Fibroblast of gingiva (primary cell): ENCODE data around the gene FFAR2.

Experiments used
- DNase-seq: peaks from one replicate; pipeline ENCODE4 v3.0.0-alpha.2; 2011; ENCODE audit warnings: low read depth

FFAR2 gene

GRCh38 chr19:35487656-35488182 is 39.7 kb downstream of the FFAR2 start:
- DNase-seq = no peak

- no peak for DNase-seq
Measured at GRCh38 chr19:35488677-35489076, 40.6 kb downstream of the FFAR2 start.

GRCh38 chr19:35490364-35490763 is 42.3 kb downstream of the FFAR2 start, which contains the start of gene KRTDAP:
TSS of gene KRTDAP (minus strand) at chr19:35490464. CDS start at chr19:35490442, 22 bp downstream.
- DNase-seq = no peak

- no peak for DNase-seq
Measured at GRCh38 chr19:35491836-35492360, 43.8 kb downstream of the FFAR2 start.

DNA sequence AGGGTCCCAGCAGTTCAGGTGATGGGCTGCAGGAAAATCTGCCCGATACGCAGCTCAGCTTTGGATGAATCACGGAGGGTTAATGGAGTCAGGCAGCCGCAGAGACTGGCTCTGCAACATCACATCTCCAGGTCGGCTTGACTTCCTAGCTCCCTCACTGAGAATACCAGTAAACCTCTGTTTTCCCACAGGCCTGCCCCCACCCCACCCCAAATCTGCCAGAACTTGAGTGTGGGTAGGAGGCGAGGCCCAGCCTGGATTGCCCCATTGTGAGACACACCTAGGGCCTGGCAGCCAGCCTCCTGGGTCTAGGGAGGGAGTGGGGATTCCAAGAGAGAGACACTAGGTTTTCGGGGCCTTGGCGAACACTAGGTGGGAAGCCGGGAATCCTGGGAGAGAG is 45.9 kb downstream of the FFAR2 start:
- no peak for DNase-seq

DNA sequence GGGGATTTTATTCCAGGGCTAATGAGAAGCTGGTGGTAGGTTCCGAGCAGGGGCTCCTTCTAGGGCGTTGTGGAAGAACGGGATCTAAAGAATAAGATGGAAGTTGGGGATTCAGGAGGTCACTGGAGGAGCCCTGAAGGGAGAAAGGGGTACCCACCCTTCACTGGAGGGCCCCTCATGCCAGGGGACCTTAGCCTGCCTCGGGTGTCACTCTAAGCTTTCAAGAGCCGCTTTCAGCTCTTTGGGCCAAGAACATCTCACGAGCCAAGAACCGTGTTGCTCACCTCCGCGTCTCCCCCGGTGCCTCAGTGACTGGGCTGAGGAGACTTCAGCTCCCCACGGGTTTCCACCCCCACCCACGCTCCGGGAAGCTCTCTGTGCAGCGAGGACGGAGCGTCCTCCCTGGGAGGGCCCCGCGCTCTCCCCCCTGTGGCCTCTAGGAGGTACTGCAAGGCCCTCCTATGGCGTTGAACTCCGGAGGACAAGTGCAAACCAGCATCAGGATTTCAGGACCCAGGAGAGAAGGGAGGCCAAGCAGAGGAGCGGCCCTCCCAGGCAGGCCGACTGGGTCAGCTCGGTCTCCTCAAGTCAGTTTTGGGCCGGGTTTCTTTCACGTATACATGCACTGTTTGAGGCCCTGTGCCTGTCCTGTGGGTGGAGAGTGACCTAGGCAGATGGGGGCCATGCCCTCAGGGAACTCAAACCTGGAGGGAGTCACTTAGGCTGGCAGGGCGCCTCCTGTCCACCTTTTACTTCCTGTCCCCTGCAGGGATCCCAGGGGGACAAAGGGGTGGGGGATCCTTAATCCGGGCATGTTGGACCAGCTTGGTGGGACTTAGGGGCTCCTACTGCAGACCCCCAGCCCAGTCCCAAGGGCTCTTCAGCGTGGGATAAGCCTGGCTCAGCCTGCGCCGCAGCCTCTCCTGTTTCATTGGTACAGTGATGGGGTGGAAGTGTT is 47.3 kb downstream of the FFAR2 start:
- peak; percentile 47 for DNase-seq

- no peak for DNase-seq
Measured at GRCh38 chr19:35497406-35497805, 49.3 kb downstream of the FFAR2 start.

- no peak for DNase-seq
Measured at GRCh38 chr19:35498220-35498619, 50.2 kb downstream of the FFAR2 start.

DNA sequence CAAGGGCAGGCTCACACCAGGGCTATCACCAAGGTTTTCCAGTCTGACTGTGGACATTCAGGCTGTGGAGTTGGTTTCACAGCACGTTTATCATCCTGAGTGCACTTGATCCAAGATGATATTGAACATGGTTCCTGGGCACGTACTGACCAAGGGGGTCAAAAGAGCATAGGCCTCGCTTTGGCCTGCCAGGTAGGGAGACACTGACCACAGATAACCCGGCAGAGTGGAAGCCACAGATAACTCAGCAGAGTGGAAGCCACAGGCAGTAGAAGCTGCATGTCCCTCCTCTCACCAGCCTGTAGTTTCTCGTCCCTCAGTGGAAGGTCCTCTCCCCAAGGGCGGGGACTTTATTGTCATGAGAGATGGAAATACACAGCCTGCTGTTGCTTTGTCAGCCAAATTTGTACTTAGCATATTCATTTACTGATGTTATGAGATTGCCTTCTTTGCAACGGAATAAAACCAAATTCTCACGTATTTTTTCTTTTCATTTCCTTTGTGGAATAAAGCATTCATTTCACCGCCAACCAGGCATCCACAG is 51.0 kb downstream of the FFAR2 start:
- DNase-seq = no peak

DNA sequence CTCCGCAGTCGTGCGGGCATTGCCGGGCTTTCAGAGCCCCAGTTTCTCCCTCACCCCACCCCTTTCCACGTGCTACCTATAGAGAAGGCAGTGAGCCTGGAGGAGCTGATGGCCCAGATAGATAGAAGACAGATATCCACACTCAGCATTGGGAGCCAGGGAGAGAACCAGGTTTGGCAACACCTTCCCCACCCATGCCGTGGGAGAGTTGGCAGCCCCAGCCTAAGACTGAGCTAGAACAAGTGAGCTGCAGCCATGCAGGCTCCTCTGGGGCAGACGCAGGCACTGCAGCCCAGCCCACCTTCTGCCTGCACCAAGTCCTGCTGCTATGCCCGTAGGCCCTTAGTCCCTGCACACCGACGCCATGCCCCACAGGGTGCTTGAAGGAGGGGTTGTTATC is 52.6 kb downstream of the FFAR2 start:
- no peak for DNase-seq
